SK-N-MC (cell line): ENCODE data around the gene CLK2.

Experiments
- DNase-seq: peaks from one replicate; pipeline ENCODE4 v3.0.0-alpha.2; 2011; ENCODE audit warnings: low read depth, low spot score
- H3K27ac ChIP-seq: fragments of 200-600 bp; sonication (generic); 2 replicates; pipeline ENCODE4 v1.5.1; 2016; ENCODE audit warnings: mixed run types
- H3K36me3 ChIP-seq: fragments of 200-600 bp; sonication (generic); 2 replicates; pipeline ENCODE4 v1.6.1; 2017; ENCODE audit warnings: antibody characterized with exemption, low read length, mixed read lengths; ENCODE audit not compliant: insufficient read depth
- H3K4me3 ChIP-seq: fragments of 200-600 bp; sonication (generic); 2 replicates; pipeline ENCODE4 v1.5.1; 2016
- H3K9ac ChIP-seq: fragments of 200-600 bp; sonication (generic); 2 replicates; pipeline ENCODE4 v1.8.0; 2017; ENCODE audit warnings: mixed run types, mixed read lengths; ENCODE audit not compliant: insufficient read length
- H3K9me3 ChIP-seq: fragments of 200-600 bp; sonication (generic); 2 replicates; pipeline ENCODE4 v1.6.1; 2017; ENCODE audit warnings: low read depth, mild to moderate bottlenecking, antibody characterized with exemption, low read length, moderate library complexity, mixed read lengths
- EZH2 ChIP-seq: fragments of 200-600 bp; sonication (generic); IDR thresholded peaks from one replicate; pipeline ENCODE4 v1.6.1; 2017; ENCODE audit warnings: antibody characterized with exemption
- FOXP2 ChIP-seq: optimal IDR thresholded peaks from 2 replicates; pipeline ENCODE3; 2011; ENCODE audit warnings: mild to moderate bottlenecking, moderate library complexity; ENCODE audit not compliant: insufficient read depth; ENCODE audit errors: extremely low read length, control extremely low read depth
- POLR2AphosphoS5 ChIP-seq: IDR thresholded peaks from 2 replicates; pipeline ENCODE4 v1.6.1; 2012; ENCODE audit warnings: mild to moderate bottlenecking, low read depth, low read length, borderline replicate concordance

CLK2 gene

DNA sequence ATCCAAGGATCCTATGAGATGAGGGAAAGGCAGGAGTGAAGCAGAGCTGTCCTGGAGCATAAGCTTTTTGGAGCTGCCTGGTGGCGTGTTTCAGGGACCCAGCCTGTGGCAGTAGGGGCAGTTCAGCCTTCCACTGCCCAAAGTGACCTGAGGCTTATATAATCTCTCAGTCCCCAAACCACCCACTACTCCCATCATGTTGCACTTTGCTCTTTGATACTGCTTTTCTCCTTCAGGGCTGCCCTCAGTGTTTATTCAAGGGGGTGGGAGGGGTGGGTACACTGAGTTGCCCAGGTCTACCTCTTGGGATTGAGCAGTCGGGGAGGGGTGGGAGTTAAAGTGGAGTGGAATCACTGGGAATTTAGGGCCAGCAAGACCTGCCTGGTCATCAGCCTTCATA is 13.2 kb upstream of the CLK2 start:
- TF ChIP-seq POLR2AphosphoS5, result no peak
- no peak for TF ChIP-seq FOXP2
- no peak for TF ChIP-seq EZH2
- no peak overlapping the region for H3K9ac ChIP-seq
- no peaks in the 10 kb centered on the region for H3K9me3 ChIP-seq
- H3K27ac ChIP-seq, result no peak overlapping the region
- no peak overlapping the region for H3K4me3 ChIP-seq
- H3K36me3 ChIP-seq, result no peaks in the 10 kb centered on the region
- no peak for DNase-seq

DNA sequence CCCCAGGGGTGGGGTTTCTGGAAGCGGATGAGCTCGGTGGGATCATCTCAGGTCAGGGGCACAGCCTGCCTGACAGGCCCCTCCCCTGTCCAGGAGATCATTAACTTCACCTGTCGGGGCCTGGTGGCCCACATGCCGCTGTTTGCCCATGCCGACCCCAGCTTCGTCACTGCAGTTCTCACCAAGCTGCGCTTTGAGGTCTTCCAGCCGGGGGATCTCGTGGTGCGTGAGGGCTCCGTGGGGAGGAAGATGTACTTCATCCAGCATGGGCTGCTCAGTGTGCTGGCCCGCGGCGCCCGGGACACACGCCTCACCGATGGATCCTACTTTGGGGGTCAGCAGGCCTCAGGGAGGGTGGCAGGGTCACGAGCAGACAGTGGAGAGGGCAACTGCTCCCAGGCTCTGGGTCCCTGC is 12.3 kb upstream of the CLK2 start:
- no peak overlapping the region for H3K27ac ChIP-seq
- TF ChIP-seq EZH2 (no peak), FOXP2 (no peak), POLR2AphosphoS5 (no peak)
- no peaks in the 10 kb centered on the region for H3K36me3 ChIP-seq
- H3K9me3 ChIP-seq, result no peaks in the 10 kb centered on the region
- H3K4me3 ChIP-seq, result no peak overlapping the region
- no peak for DNase-seq
- H3K9ac ChIP-seq, result no peak overlapping the region

DNA sequence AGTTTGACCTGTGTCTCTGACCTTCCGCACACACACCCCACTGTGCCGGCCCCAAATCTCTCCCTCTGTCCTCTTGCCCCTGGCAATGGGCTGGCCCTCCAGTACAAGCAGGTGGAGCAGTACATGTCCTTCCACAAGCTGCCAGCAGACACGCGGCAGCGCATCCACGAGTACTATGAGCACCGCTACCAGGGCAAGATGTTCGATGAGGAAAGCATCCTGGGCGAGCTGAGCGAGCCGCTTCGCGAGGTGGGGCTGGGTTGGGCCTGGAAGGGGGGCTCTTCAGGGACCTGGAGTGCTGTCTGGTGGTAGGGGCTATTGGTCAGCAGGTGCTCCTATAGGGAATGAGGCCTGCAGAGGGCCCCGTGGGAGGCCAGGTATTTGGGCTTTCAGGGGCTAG is 11.8 kb upstream of the CLK2 start:
- TF ChIP-seq FOXP2, result no peak
- no peak for TF ChIP-seq POLR2AphosphoS5
- no peak for TF ChIP-seq EZH2
- no peaks in the 10 kb centered on the region for H3K36me3 ChIP-seq
- no peak overlapping the region for H3K9ac ChIP-seq
- DNase-seq, result no peak
- H3K4me3 ChIP-seq, result no peak overlapping the region
- no peaks in the 10 kb centered on the region for H3K9me3 ChIP-seq
- H3K27ac ChIP-seq, result no peak overlapping the region

DNA sequence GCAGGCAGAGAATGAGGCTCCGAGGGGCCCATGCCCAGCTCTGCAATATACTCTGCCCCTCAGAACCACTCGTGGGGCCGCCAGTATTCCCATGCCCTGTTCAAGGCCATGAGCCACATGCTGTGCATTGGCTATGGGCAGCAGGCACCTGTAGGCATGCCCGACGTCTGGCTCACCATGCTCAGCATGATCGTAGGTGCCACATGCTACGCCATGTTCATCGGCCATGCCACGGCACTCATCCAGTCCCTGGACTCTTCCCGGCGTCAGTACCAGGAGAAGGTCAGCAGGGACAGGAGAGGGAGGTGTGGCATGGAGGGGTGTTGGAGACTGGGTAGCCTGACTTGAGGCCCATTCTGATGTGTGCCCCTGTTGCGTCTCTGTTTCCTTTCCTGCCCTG is 11.2 kb upstream of the CLK2 start:
- no peak overlapping the region for H3K27ac ChIP-seq
- TF ChIP-seq FOXP2 (no peak), EZH2 (no peak)
- no peak for DNase-seq
- no peak overlapping the region for H3K4me3 ChIP-seq
- no peaks in the 10 kb centered on the region for H3K36me3 ChIP-seq
- H3K9me3 ChIP-seq, result no peaks in the 10 kb centered on the region
- no peak overlapping the region for H3K9ac ChIP-seq

DNA sequence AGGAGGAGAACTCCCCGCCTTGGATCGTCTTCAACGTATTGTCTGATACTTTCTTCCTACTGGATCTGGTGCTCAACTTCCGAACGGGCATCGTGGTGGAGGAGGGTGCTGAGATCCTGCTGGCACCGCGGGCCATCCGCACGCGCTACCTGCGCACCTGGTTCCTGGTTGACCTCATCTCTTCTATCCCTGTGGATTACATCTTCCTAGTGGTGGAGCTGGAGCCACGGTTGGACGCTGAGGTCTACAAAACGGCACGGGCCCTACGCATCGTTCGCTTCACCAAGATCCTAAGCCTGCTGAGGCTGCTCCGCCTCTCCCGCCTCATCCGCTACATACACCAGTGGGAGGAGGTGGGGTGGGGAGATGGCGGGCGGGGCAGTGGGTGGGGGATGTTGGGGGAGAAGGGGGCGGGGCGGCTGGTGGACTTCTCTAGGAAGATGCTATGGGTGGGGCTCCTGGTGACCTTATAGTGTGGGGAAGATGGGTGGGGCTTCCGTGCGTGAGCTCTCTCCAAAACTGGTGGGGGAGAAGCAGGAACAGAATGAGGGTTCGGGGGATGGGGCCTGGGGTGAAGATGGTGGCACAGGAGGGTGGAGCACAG is 9.3 kb upstream of the CLK2 start:
- Histone ChIP-seq H3K9ac (no peak overlapping the region), H3K36me3 (no peaks in the 10 kb centered on the region), H3K27ac (no peak overlapping the region), H3K9me3 (no peaks in the 10 kb centered on the region), H3K4me3 (no peak overlapping the region)
- no peak for DNase-seq
- TF ChIP-seq POLR2AphosphoS5 (no peak), FOXP2 (no peak), EZH2 (no peak)

DNA sequence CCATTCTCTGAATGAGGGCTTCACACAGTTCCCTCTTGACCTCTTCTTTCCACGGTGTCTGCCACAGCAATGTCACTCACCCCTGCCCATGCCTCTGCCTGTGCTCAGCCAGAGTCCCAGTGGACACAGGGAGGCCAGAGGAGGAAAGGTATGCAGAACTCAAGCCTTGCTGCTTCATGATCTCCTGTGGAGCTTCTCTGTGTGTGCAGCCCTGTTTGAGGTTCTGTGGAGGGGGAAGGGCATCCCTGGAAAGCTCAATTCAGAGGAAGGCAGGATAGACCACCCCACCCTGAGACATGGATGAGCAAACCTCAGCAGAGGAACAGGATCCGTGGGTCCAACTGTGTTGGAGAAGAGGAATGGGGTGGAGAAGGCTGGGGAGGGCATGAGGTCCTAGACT is 6.0 kb upstream of the CLK2 start:
- no peak for TF ChIP-seq FOXP2
- TF ChIP-seq POLR2AphosphoS5, result no peak
- TF ChIP-seq EZH2, result no peak
- Histone ChIP-seq H3K9ac (no peak overlapping the region), H3K9me3 (no peaks in the 10 kb centered on the region), H3K4me3 (no peak overlapping the region), H3K27ac (no peak overlapping the region), H3K36me3 (no peaks in the 10 kb centered on the region)
- DNase-seq, result no peak

DNA sequence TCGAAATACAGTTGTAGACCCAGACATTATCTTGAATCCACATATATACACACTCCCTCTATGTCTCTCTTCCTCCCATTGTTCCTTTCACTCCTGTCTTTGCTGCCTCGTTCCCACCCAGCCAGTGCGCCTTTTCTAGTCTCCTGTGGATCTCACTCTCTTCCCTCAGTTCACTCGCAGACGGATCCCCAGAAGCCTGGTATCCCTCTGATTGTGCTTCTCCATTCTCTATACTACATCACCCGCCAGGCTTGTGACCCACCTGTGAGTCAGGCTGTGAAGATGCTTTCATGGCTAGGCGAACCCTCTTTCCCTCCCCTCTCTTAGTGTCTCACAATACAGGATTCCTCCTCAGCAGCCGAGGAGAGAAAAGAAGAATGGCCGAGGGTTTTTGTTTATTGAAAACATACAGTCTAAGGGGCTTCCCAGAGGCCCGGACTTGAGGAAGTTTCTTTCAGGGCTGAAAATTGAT is 5.4 kb upstream of the CLK2 start:
- DNase-seq, result no peak
- Histone ChIP-seq H3K27ac (no peak overlapping the region), H3K9me3 (no peaks in the 10 kb centered on the region), H3K9ac (no peak overlapping the region), H3K36me3 (no peaks in the 10 kb centered on the region), H3K4me3 (no peak overlapping the region)
- TF ChIP-seq POLR2AphosphoS5 (no peak), FOXP2 (no peak), EZH2 (no peak)

DNA sequence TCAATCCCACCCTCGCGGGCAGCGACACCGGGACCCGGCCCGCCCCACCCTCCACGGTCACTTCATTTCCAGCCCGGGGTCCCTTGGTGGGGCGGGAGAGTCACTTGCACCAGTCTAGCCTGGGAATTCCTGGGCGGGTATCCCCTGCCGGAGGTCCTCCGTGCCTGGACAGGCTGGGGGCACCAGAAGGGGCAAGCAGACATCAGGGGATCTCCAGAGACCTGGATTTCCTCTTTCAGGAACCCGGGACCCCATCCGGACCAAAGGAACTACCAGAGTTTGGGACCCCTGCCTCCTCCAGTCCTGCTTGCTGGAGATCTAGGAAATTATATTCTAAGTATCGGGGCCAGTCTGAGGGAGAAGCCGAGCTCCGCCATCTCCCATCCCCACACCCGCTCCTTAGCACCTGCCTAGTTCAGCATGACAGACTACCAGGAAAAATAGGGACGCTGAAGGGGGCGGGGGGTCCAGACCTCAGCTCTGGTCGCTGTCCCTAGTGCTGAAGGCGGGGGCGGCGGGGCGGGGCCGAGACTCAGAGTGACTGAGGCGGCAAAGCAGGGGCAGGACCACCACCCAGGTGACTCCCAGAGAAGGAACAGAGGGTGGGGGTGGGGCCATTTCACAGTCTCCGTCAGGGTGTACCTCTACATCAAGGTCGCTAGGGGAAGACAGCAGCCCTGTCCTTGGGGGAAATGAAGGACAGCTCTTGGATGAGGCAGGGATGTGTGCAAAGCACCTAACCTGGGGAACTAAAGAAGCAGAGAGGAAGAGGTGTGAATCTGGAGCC is 4.8 kb upstream of the CLK2 start:
- DNase-seq, result no peak

More for the DNA sequence above, 4.8 kb upstream of the CLK2 start:
- H3K9ac ChIP-seq, result peak overlapping the region; percentile 51
- H3K4me3 ChIP-seq, result peak overlapping the region; percentile 93
- TF ChIP-seq POLR2AphosphoS5 (no peak), FOXP2 (no peak), EZH2 (no peak)
- no peaks in the 10 kb centered on the region for H3K9me3 ChIP-seq
- H3K36me3 ChIP-seq, result no peaks in the 10 kb centered on the region
- H3K27ac ChIP-seq, result no peak overlapping the region
